Fibroblast of the conjunctiva (primary cell): ENCODE measurements around the gene AQP2.

Experiments
- DNase-seq: peaks from one replicate; pipeline ENCODE4 v3.0.0-alpha.2; 2010; ENCODE audit warnings: low read depth

AQP2 gene

GRCh38 chr12:49950273-49951251 lies at the start of gene AQP2:
TSS of gene AQP2 (plus strand) at chr12:49950737. CDS start at chr12:49950831, 94 bp downstream.
- DNase-seq = no peak

GRCh38 chr12:49901026-49901425 lies 49.5 kb upstream of the AQP2 start:
- no peak for DNase-seq

- no peak for DNase-seq
Measured at GRCh38 chr12:49901986-49902385, 48.6 kb upstream of the AQP2 start.

GRCh38 chr12:49902399-49903350 lies 47.9 kb upstream of the AQP2 start:
- DNase-seq = no peak

GRCh38 chr12:49903351-49903699 lies 47.2 kb upstream of the AQP2 start:
- no peak for DNase-seq

GRCh38 chr12:49903700-49904423 lies 46.7 kb upstream of the AQP2 start, which contains the start of gene FAIM2:
TSS of gene FAIM2 (minus strand) at chr12:49903900. CDS start at chr12:49903792, 108 bp downstream.
- DNase-seq = peak; percentile 79

- DNase-seq = no peak
Measured at GRCh38 chr12:49904601-49905000, 45.9 kb upstream of the AQP2 start.

GRCh38 chr12:49905718-49906314 lies 44.7 kb upstream of the AQP2 start:
- no peak for DNase-seq

- no peak for DNase-seq
Measured at GRCh38 chr12:49907352-49907751, 43.2 kb upstream of the AQP2 start.

GRCh38 chr12:49909356-49909755 lies 41.2 kb upstream of the AQP2 start:
- DNase-seq = no peak

- DNase-seq = peak; percentile 29
Measured at GRCh38 chr12:49909826-49910225, 40.7 kb upstream of the AQP2 start.

GRCh38 chr12:49910331-49911212 lies 40.0 kb upstream of the AQP2 start:
- no peak for DNase-seq

- DNase-seq = no peak
Measured at GRCh38 chr12:49911213-49911605, 39.3 kb upstream of the AQP2 start.

- no peak for DNase-seq
Measured at GRCh38 chr12:49912345-49913255, 37.9 kb upstream of the AQP2 start.

- no peak for DNase-seq
Measured at GRCh38 chr12:49916129-49916919, 34.2 kb upstream of the AQP2 start.

- no peak for DNase-seq
Measured at GRCh38 chr12:49917166-49917787, 33.3 kb upstream of the AQP2 start.

- no peak for DNase-seq
Measured at GRCh38 chr12:49917788-49918173, 32.8 kb upstream of the AQP2 start.
